CD14-positive monocyte (primary cell): ENCODE results near the gene ELMO1. TPM values are rescaled to one million over a fixed set of nuclear protein-coding genes. Genes with fewer than 3 reads are reported as not detected.

Source experiments
- DNase-seq, 3 donors: peaks; one replicate each; pipeline ENCODE4 v3.0.0-alpha.2; 2011 to 2022
- H2AFZ ChIP-seq: 2 replicates; pipeline ENCODE4 v1.6.0; 2012; ENCODE audit warnings: mild to moderate bottlenecking, low read depth, low read length, inconsistent platforms; ENCODE audit not compliant: insufficient read depth, poor library complexity, severe bottlenecking
- H3K27ac ChIP-seq, 2 donors: 1 replicate in 1 of 2; 2 replicates in 1 of 2; pipeline ENCODE4 v1.5.1; 2012 to 2013; ENCODE audit warnings: low read length in 2 of 2, control low read depth in 1 of 2, inconsistent platforms in 1 of 2, low read depth in 1 of 2, mild to moderate bottlenecking in 1 of 2
- H3K27me3 ChIP-seq, 2 donors: one replicate each; pipeline versions ENCODE4 v1.6.0 to v1.6.1; 2011 to 2013; ENCODE audit warnings: low read length in 2 of 2; ENCODE audit not compliant: control insufficient read depth in 2 of 2, insufficient read depth in 2 of 2
- H3K36me3 ChIP-seq, 2 donors: replicated peaks in 1 of 2; 1 replicate in 1 of 2; 2 replicates in 1 of 2; pipeline versions ENCODE4 v1.5.1 to v1.6.1; 2012 to 2013; ENCODE audit warnings: low read length in 2 of 2, control low read depth in 1 of 2, inconsistent platforms in 1 of 2, mild to moderate bottlenecking in 1 of 2; ENCODE audit not compliant: insufficient read depth in 2 of 2, control insufficient read depth in 1 of 2
- H3K4me1 ChIP-seq, 2 donors: 1 replicate in 1 of 2; 2 replicates in 1 of 2; pipeline versions ENCODE4 v1.5.1 to v1.6.1; 2012 to 2013; ENCODE audit warnings: low read length in 2 of 2, control low read depth in 1 of 2, inconsistent platforms in 1 of 2, mild to moderate bottlenecking in 1 of 2, moderate library complexity in 1 of 2; ENCODE audit not compliant: insufficient read depth in 2 of 2, control insufficient read depth in 1 of 2
- H3K4me2 ChIP-seq: replicated peaks from 2 replicates; pipeline ENCODE3; 2012; ENCODE audit warnings: low read length, moderate library complexity, mild to moderate bottlenecking; ENCODE audit not compliant: poor library complexity, severe bottlenecking; ENCODE audit errors: extremely low read depth
- H3K4me3 ChIP-seq, 3 experiments: fragments of 200-600 bp in 1 of 3; sonication (generic) in 1 of 3; replicated peaks in 1 of 3; 1 replicate in 2 of 3; 2 replicates in 1 of 3; pipeline ENCODE4 v1.5.1; 2011 to 2013; ENCODE audit warnings: low read length in 3 of 3, mild to moderate bottlenecking in 3 of 3, control low read depth in 2 of 3, low read depth in 2 of 3, inconsistent platforms in 1 of 3, moderate library complexity in 1 of 3
- H3K79me2 ChIP-seq: 2 replicates; pipeline ENCODE4 v1.6.0; 2012; ENCODE audit warnings: mild to moderate bottlenecking, control low read depth, inconsistent platforms, low read length, moderate library complexity; ENCODE audit not compliant: insufficient read depth
- H3K9ac ChIP-seq: 2 replicates; pipeline ENCODE4 v1.6.0; 2017; ENCODE audit warnings: low read length, mild to moderate bottlenecking; ENCODE audit not compliant: insufficient read depth, poor library complexity, severe bottlenecking
- H3K9me3 ChIP-seq, 2 donors: replicated peaks in 1 of 2; 1 replicate in 1 of 2; 2 replicates in 1 of 2; pipeline versions ENCODE4 v1.5.1 to v1.6.1; 2012 to 2013; ENCODE audit warnings: low read length in 2 of 2, control low read depth in 1 of 2; ENCODE audit not compliant: control insufficient read depth in 1 of 2, insufficient read depth in 1 of 2
- H4K20me1 ChIP-seq: 2 replicates; pipeline ENCODE4 v1.6.0; 2012; ENCODE audit warnings: mild to moderate bottlenecking, low read length, control low read depth, moderate library complexity; ENCODE audit not compliant: insufficient read depth
- H3K27ac Mint-ChIP-seq, 7 donors: one replicate each; pipeline ENCODE4 v1.8.0; 2020; ENCODE audit warnings: mild to moderate bottlenecking in 7 of 7, mixed read lengths in 7 of 7, moderate library complexity in 6 of 7, inconsistent platforms in 2 of 7
- H3K27me3 Mint-ChIP-seq, 3 donors: one replicate each; pipeline ENCODE4 v1.8.0; 2021 to 2022; ENCODE audit warnings: low read depth in 3 of 3, mild to moderate bottlenecking in 3 of 3, mixed read lengths in 3 of 3, moderate library complexity in 3 of 3, inconsistent platforms in 1 of 3
- H3K36me3 Mint-ChIP-seq, 2 donors: one replicate each; pipeline ENCODE4 v1.8.0; 2020; ENCODE audit warnings: mixed read lengths in 2 of 2, inconsistent platforms in 1 of 2, mild to moderate bottlenecking in 1 of 2
- H3K4me1 Mint-ChIP-seq: one replicate; pipeline ENCODE4 v1.8.0; 2020; ENCODE audit warnings: mild to moderate bottlenecking, mixed read lengths
- H3K4me3 Mint-ChIP-seq, 2 donors: one replicate each; pipeline ENCODE4 v1.8.0; 2020; ENCODE audit warnings: mild to moderate bottlenecking in 2 of 2, mixed read lengths in 2 of 2, moderate library complexity in 1 of 2
- H3K9me3 Mint-ChIP-seq, 7 donors: one replicate each; pipeline ENCODE4 v1.8.0; 2020 to 2022; ENCODE audit warnings: mixed read lengths in 7 of 7, mild to moderate bottlenecking in 6 of 7, moderate library complexity in 6 of 7, inconsistent platforms in 2 of 7
- CTCF ChIP-seq: fragments of 200-600 bp; IDR thresholded peaks from one replicate; pipeline ENCODE4 v1.8.0; 2022; ENCODE audit warnings: antibody characterized with exemption, mild to moderate bottlenecking
- WGBS: methylation state at CpG from one replicate; pipeline ENCODE4 v1.1.5; 2013; ENCODE audit warnings: missing lambda C conversion rate; ENCODE audit not compliant: insufficient coverage; 5-methylcytosine and 5-hydroxymethylcytosine counted together
- intact Hi-C, 2 donors: fragments of 100-400 bp; cut with micrococcal nuclease; formaldehyde crosslinking; loops; one replicate each; pipeline versions ENCODE4 v1.15.0 to v1.15.1; 2023
- polyA plus RNA-seq, 3 donors: library from polyadenylated mRNA; depleted of rRNA in 1 of 3; unstranded in 2 of 3; stranded (reverse) in 1 of 3; fragments of 300-500 nt in 2 of 3; fragments of >200 nt in 1 of 3; fragmentation: Illumina TruSeq in 2 of 3; gene quantifications; 1 replicate in 2 of 3; 2 replicates in 1 of 3; pipeline ENCODE4 v1.2.3, GENCODE V29; 2012 to 2021

Gene ELMO1
- polyA plus RNA-seq, 3 donors, result 46.6 to 50.2 (median 46.7) TPM

DNA sequence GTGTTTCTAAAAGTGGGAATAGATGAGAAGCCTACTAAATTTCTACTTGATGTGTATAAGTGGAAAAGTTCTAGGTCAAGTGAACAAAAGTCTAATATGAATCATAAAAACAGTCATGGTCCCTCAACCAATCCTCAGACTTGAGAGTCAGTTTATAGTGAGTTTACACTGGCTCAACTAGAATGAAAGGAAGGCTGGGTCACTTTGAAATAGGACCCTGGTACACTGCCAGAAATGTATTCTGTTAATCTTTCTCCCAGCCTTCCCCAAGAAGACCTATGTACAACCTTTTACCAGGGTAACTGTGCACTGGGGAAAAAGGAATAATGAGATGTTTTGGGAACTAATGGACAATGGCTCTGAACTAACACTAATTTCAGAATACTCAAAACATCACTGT lies 17.3 kb downstream of the ELMO1 start:
- H3K27me3 Mint-ChIP-seq, result no peaks in the 10 kb centered on the region
- no peak overlapping the region for H3K9ac ChIP-seq
- H3K36me3 Mint-ChIP-seq, result peaks cover 34 to 48% of the 10 kb centered on the region in 2 donors
- peaks cover 99% of the 10 kb centered on the region for H3K79me2 ChIP-seq
- H3K27ac ChIP-seq, result no peak overlapping the region
- no peak overlapping the region for H2AFZ ChIP-seq
- H3K4me2 ChIP-seq, result no peak overlapping the region
- peaks cover 78% of the 10 kb centered on the region for H4K20me1 ChIP-seq
- no peak for DNase-seq
- H3K9me3 Mint-ChIP-seq, result no peaks in the 10 kb centered on the region
- H3K4me1 Mint-ChIP-seq, result peaks cover 46% of the 10 kb centered on the region
- no peak overlapping the region for H3K4me3 ChIP-seq
- H3K4me3 Mint-ChIP-seq, result no peak overlapping the region
- TF ChIP-seq CTCF, result no peak
- no peaks in the 10 kb centered on the region for H3K27me3 ChIP-seq
- peaks cover 15 to 24% of the 10 kb centered on the region in 2 donors for H3K4me1 ChIP-seq
- peaks cover 4 to 32% of the 10 kb centered on the region in 2 donors for H3K36me3 ChIP-seq
- H3K9me3 ChIP-seq, result no peaks in the 10 kb centered on the region
- no peak overlapping the region for H3K27ac Mint-ChIP-seq
- intact Hi-C loops, result no loop called here

GRCh38 chr7:37430640-37431039 lies 18.0 kb downstream of the ELMO1 start:
- 67% methylated on average over 1 of the region's 6 CpGs for WGBS
- DNase-seq, result no peak

More at GRCh38 chr7:37430640-37431039, 18.0 kb downstream of the ELMO1 start:
- Histone ChIP-seq H4K20me1 (peaks cover 70% of the 10 kb centered on the region), H3K4me1 (peaks cover 23 to 32% of the 10 kb centered on the region in 2 donors), H3K9me3 (no peaks in the 10 kb centered on the region), H3K79me2 (peaks cover 94% of the 10 kb centered on the region), H2AFZ (no peak overlapping the region), H3K27ac (no peak overlapping the region), H3K36me3 (peaks cover 4 to 32% of the 10 kb centered on the region in 2 donors), H3K4me3 (no peak overlapping the region), H3K27me3 (no peaks in the 10 kb centered on the region), H3K4me2 (no peak overlapping the region), H3K9ac (no peak overlapping the region)
- intact Hi-C loops, result no loop called here
- Mint-ChIP-seq H3K4me3 (no peak overlapping the region), H3K27ac (peak overlapping the region in 1 of 7 donors; percentile 43), H3K27me3 (no peaks in the 10 kb centered on the region), H3K4me1 (peaks cover 49% of the 10 kb centered on the region), H3K9me3 (no peaks in the 10 kb centered on the region), H3K36me3 (peaks cover 35 to 48% of the 10 kb centered on the region in 2 donors)
- TF ChIP-seq CTCF, result no peak
